ENCODE data around the gene BAZ1A. TPM values are rescaled to one million over a fixed set of nuclear protein-coding genes. Genes with fewer than 3 reads are reported as not detected.

Gene BAZ1A
- total RNA-seq (2022; extraction: Qiagen RNA extraction; ENCODE audit: low read depth): 25.6 to 32.6 TPM (median 31.0 TPM) in 5 replicates

GRCh38 chr14:34875031-34875922 is at the start of gene BAZ1A:
TSS of gene BAZ1A (minus strand) at chr14:34875360. CDS start at chr14:34874604, 756 bp downstream.

GRCh38 chr14:34714320-34715126 is 160.6 kb downstream of the BAZ1A start, which contains the start of gene CFL2:
TSS of gene CFL2 (minus strand) at chr14:34714593. CDS start at chr14:34714540, 53 bp downstream.

Other genes with a start within 250 kb of the BAZ1A start
- gene SNX6, start 245.2 kb downstream of the BAZ1A start, total RNA-seq (2022; extraction: Qiagen RNA extraction; ENCODE audit: low read depth): 72.2 to 90.7 TPM (median 84.6 TPM) in 5 replicates
- gene CFL2, start 160.8 kb downstream of the BAZ1A start, total RNA-seq (2022; extraction: Qiagen RNA extraction; ENCODE audit: low read depth): 102 to 130 TPM (median 114 TPM) in 5 replicates
- 56.1 to 63.8 TPM (median 63.5 TPM) in 5 replicates for gene SRP54, start 107.6 kb upstream of the BAZ1A start, total RNA-seq (2022; extraction: Qiagen RNA extraction; ENCODE audit: low read depth)
- gene FAM177A1, start 170.9 kb upstream of the BAZ1A start, total RNA-seq (2022; extraction: Qiagen RNA extraction; ENCODE audit: low read depth): 75.2 to 93.5 TPM (median 83.1 TPM) in 5 replicates
- gene PPP2R3C, start 246.6 kb upstream of the BAZ1A start, total RNA-seq (2022; extraction: Qiagen RNA extraction; ENCODE audit: low read depth): 23.5 to 27.1 TPM (median 26.5 TPM) in 5 replicates
- 32.0 to 37.9 TPM (median 33.8 TPM) in 5 replicates for gene PRORP, start 247.2 kb upstream of the BAZ1A start, total RNA-seq (2022; extraction: Qiagen RNA extraction; ENCODE audit: low read depth)

Data from A549 treated with DMSO at 1 μM for 4 hours (cell line).